IPS-18c (cell line): ENCODE data around the gene TMEM14A.

Experiments used
- H3K4me3 ChIP-seq: 2 replicates; pipeline ENCODE4 v1.7.0; 2013; ENCODE audit warnings: low read depth, mild to moderate bottlenecking, low read length, moderate library complexity; ENCODE audit not compliant: insufficient read depth
- H3K9me3 ChIP-seq: one replicate; pipeline ENCODE4 v1.6.1; 2013; ENCODE audit warnings: mild to moderate bottlenecking, low read length, moderate library complexity; ENCODE audit not compliant: control insufficient read depth, insufficient read depth

TMEM14A gene

GRCh38 chr6:52724042-52724405 lies 53.1 kb downstream of the TMEM14A start:
- Histone ChIP-seq H3K9me3 (no peaks in the 10 kb centered on the region), H3K4me3 (no peak overlapping the region)

GRCh38 chr6:52724406-52725121 lies 53.7 kb downstream of the TMEM14A start:
- H3K4me3 ChIP-seq: no peak overlapping the region
- no peaks in the 10 kb centered on the region for H3K9me3 ChIP-seq

GRCh38 chr6:52725143-52725534 lies 54.2 kb downstream of the TMEM14A start:
- H3K4me3 ChIP-seq: no peak overlapping the region
- H3K9me3 ChIP-seq: no peaks in the 10 kb centered on the region

GRCh38 chr6:52725535-52726192 lies 54.8 kb downstream of the TMEM14A start:
- no peak overlapping the region for H3K4me3 ChIP-seq
- no peaks in the 10 kb centered on the region for H3K9me3 ChIP-seq

GRCh38 chr6:52726193-52726542 lies 55.3 kb downstream of the TMEM14A start:
- no peaks in the 10 kb centered on the region for H3K9me3 ChIP-seq
- no peak overlapping the region for H3K4me3 ChIP-seq

GRCh38 chr6:52726741-52727535 lies 56.0 kb downstream of the TMEM14A start:
- no peaks in the 10 kb centered on the region for H3K9me3 ChIP-seq
- H3K4me3 ChIP-seq: no peak overlapping the region

- H3K9me3 ChIP-seq: no peaks in the 10 kb centered on the region
- H3K4me3 ChIP-seq: no peak overlapping the region
These were observed 57.0 kb downstream of the TMEM14A start for GRCh38 chr6:52727908-52728307.

- Histone ChIP-seq H3K9me3 (no peaks in the 10 kb centered on the region), H3K4me3 (no peak overlapping the region)
These were observed 57.5 kb downstream of the TMEM14A start for GRCh38 chr6:52728394-52728793.

- H3K4me3 ChIP-seq: no peak overlapping the region
- no peaks in the 10 kb centered on the region for H3K9me3 ChIP-seq
These were observed 58.7 kb downstream of the TMEM14A start for GRCh38 chr6:52729576-52729975.

- Histone ChIP-seq H3K9me3 (no peaks in the 10 kb centered on the region), H3K4me3 (no peak overlapping the region)
These were observed 60.8 kb downstream of the TMEM14A start for GRCh38 chr6:52731719-52732118.

- Histone ChIP-seq H3K4me3 (no peak overlapping the region), H3K9me3 (no peaks in the 10 kb centered on the region)
These were observed 62.3 kb downstream of the TMEM14A start for GRCh38 chr6:52733172-52733571.

- Histone ChIP-seq H3K9me3 (no peaks in the 10 kb centered on the region), H3K4me3 (no peak overlapping the region)
These were observed 63.2 kb downstream of the TMEM14A start for GRCh38 chr6:52734072-52734471.

GRCh38 chr6:52735071-52735470 lies 64.2 kb downstream of the TMEM14A start:
- H3K4me3 ChIP-seq: no peak overlapping the region
- no peaks in the 10 kb centered on the region for H3K9me3 ChIP-seq

GRCh38 chr6:52736145-52736544 lies 65.2 kb downstream of the TMEM14A start:
- Histone ChIP-seq H3K9me3 (no peaks in the 10 kb centered on the region), H3K4me3 (no peak overlapping the region)
